A549 (cell line): ENCODE measurements around the gene DRC3.

Experiments used
- POLR2A ChIP-seq: IDR thresholded peaks from 2 replicates; pipeline ENCODE4 v1.6.1; 2012; ENCODE audit warnings: mild to moderate bottlenecking, low read length
- POLR2AphosphoS2 ChIP-seq: conservative IDR thresholded peaks from 2 replicates; pipeline ENCODE4 v1.6.1; 2012; ENCODE audit warnings: low read length, improper control_type of control experiment, inconsistent platforms

GRCh38 chr17:17979778-17980177, 7.1 kb downstream of the DRC3 start:
- TF ChIP-seq POLR2AphosphoS2 (no peak), POLR2A (no peak)
